Mucosa of rectum (tissue), 2 donors: Measurements from ENCODE around the gene PARS2.

Source experiments
- H3K27ac ChIP-seq, 2 donors: one replicate each; pipeline ENCODE4 v1.7.0; 2013; ENCODE audit warnings: inconsistent platforms in 2 of 2, low read depth in 2 of 2, low read length in 2 of 2
- H3K27me3 ChIP-seq, 2 donors: one replicate each; pipeline ENCODE4 v1.7.0; 2013; ENCODE audit warnings: low read length in 2 of 2; ENCODE audit not compliant: control insufficient read depth in 2 of 2, insufficient read depth in 2 of 2
- H3K36me3 ChIP-seq, 2 donors: one replicate each; pipeline ENCODE4 v1.7.0; 2013; ENCODE audit warnings: low read length in 2 of 2; ENCODE audit not compliant: control insufficient read depth in 2 of 2, insufficient read depth in 2 of 2
- H3K4me1 ChIP-seq, 2 donors: one replicate each; pipeline ENCODE4 v1.7.0; 2013; ENCODE audit warnings: low read length in 2 of 2, mild to moderate bottlenecking in 1 of 2; ENCODE audit not compliant: control insufficient read depth in 2 of 2, insufficient read depth in 2 of 2
- H3K4me3 ChIP-seq, 2 donors: one replicate each; pipeline ENCODE4 v1.7.0; 2013; ENCODE audit warnings: low read length in 2 of 2
- H3K9ac ChIP-seq, 2 donors: one replicate each; pipeline ENCODE4 v1.7.0; 2013; ENCODE audit warnings: low read length in 2 of 2, low read depth in 1 of 2, mild to moderate bottlenecking in 1 of 2
- H3K9me3 ChIP-seq, 2 donors: one replicate each; pipeline ENCODE4 v1.7.0; 2013; ENCODE audit warnings: low read length in 2 of 2; ENCODE audit not compliant: control insufficient read depth in 2 of 2
- donor health status: healthy.
- donor health status: Normal muscosa, but diverticular disease.

The PARS2 gene

DNA sequence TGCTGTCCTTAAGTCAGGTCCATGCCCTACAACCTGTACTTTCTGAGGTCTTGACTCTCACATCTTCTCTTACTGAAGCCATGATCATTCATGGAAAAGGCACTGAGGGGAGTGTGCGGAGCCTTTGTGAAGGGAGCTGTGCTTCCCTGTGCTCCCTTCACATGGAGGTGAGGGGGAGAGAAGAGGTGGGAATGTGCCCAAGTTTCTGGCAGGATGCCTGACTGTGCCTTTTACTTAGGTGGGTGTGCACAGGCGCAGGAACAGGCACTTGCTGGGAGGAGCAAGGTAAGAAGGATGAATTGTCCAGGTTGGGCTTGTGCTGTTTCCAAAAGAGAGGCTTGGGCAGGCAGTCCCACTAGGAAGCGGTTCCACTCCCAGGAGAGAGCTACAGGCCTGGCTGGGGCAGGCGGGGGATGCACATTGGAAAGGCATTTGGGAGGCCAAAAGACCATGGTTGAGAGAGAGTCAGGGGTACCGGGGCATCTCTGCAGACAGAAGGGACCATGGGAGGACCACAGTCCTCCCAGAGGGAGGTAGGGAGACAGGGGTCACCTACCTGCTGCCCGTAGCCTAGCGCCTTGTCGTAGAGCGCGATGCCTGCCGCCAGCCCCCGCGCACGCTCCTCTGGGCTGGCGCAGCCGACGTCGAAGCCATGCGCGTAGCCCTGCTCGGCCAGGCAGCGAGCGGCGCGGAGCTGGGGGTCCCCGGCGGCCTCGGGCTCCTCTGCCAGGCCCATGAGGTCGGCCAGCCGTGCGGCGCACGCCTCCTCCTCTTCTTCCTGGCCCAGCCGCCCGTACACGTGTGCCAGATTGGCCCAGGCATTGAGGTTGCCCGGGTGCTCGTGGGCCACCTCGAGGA, 35.9 kb upstream of the PARS2 start:
- peaks cover 66 to 69% of the 10 kb centered on the region in 2 donors for H3K4me1 ChIP-seq

DNA sequence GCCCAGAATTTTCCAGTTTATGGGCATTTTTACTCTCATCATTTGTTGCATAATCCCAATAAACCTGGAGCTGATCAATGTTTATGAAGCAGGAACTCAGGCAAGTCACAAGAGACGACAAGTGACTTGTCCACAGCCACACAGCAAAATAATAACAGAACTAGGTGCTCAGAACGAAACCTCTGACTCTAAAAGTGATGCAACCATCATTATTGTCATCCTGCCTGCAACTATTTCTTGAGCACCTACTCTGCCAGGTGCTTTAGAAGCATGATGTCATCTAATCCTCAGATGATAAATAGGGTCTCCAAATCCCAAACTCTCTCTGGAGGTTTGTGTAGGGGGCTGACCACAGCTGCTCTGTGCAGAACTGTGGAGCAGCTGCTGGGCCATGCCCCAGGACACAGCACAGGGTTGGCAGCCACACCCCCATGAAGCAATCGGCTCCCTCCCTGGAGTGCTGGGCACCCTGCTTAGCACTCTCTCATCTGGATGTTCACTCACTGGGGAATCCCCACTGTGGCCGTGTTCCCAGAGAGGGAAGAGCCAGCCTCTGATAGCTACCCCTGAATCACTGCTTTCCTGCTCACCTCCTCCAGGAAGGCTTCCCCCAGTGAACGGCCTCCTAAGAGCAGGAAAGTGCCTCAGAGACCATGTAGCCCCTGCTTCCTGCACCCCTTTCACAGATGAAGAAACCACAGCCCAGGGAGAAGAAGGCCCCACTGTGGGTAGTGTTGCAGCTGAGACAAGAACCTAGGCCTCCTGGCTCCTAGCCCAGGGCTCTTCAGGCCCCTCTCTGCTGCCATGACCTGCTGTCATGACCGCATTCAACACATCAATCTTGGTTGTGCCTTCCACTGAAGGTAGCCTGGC, 34.7 kb upstream of the PARS2 start:
- Histone ChIP-seq H3K27me3 (no peaks in the 10 kb centered on the region), H3K9me3 (no peaks in the 10 kb centered on the region), H3K27ac (peak overlapping the region; percentile 85 to 90), H3K4me3 (peak overlapping the region; percentile 73 to 87), H3K9ac (peak overlapping the region; percentile 82 to 86), H3K36me3 (peaks cover 0 to 4% of the 10 kb centered on the region in 2 donors), H3K4me1 (peaks cover 68 to 73% of the 10 kb centered on the region in 2 donors)

More for the DNA sequence above, 35.9 kb upstream of the PARS2 start:
- Histone ChIP-seq H3K4me3 (peak overlapping the region; percentile 73 to 87), H3K9me3 (no peaks in the 10 kb centered on the region), H3K9ac (peak overlapping the region; percentile 82 to 86), H3K27ac (peak overlapping the region; percentile 85 to 90), H3K27me3 (no peaks in the 10 kb centered on the region), H3K36me3 (peaks cover 0 to 4% of the 10 kb centered on the region in 2 donors)

DNA sequence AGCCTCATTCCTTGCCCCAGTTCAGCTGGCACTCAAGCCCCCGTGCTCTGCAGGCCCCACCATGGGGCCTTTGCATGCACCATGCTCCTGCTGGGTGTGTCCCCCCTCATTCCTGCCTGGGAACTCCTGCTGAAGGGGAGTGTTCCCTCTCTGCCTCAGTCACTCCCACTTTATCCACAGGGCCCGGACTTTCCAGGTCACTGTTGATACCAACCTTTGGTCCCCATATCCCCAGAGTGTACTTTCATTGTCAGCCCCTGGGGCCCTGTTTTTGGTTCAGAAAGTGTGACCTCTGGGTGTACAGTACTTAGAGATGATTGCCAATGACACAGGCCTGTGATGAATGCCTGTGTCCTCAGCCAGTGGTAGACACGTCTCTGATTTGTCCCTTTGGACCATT, 33.9 kb upstream of the PARS2 start:
- H3K27me3 ChIP-seq, result no peaks in the 10 kb centered on the region
- peak overlapping the region in 1 of 2 donors; percentile 39 for H3K9ac ChIP-seq
- no peaks in the 10 kb centered on the region for H3K9me3 ChIP-seq
- H3K4me1 ChIP-seq, result peaks cover 71 to 81% of the 10 kb centered on the region in 2 donors
- H3K36me3 ChIP-seq, result peaks cover 0 to 7% of the 10 kb centered on the region in 2 donors
- H3K27ac ChIP-seq, result peak overlapping the region; percentile 85 to 90
- peak overlapping the region; percentile 36 to 87 for H3K4me3 ChIP-seq

DNA sequence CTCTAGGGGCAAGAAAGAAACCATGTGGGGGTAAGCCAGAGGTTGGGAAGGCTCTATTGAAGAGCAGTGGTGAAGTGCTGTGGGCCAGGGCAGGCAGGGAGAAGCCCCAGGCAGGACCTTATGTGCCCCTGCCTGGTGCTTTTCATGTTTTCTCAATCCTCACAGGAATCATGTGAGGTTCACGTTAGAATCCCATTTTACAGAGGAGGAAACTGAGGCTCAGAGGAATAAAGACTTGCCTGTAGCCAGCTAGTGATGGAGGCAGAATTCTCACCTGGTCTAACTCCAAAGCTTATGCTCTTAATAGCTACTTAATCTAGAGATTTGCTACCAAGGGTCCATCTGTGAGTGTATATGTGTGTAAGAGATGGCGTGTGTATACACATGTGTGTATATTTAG, 32.6 kb upstream of the PARS2 start:
- H3K27ac ChIP-seq, result peak overlapping the region; percentile 92 to 95
- H3K9ac ChIP-seq, result peak overlapping the region; percentile 34 to 54
- H3K4me3 ChIP-seq, result peak overlapping the region in 1 of 2 donors; percentile 22
- H3K9me3 ChIP-seq, result no peaks in the 10 kb centered on the region
- H3K4me1 ChIP-seq, result peaks cover 75 to 85% of the 10 kb centered on the region in 2 donors
- peaks cover 3 to 7% of the 10 kb centered on the region in 2 donors for H3K36me3 ChIP-seq
- H3K27me3 ChIP-seq, result no peaks in the 10 kb centered on the region

DNA sequence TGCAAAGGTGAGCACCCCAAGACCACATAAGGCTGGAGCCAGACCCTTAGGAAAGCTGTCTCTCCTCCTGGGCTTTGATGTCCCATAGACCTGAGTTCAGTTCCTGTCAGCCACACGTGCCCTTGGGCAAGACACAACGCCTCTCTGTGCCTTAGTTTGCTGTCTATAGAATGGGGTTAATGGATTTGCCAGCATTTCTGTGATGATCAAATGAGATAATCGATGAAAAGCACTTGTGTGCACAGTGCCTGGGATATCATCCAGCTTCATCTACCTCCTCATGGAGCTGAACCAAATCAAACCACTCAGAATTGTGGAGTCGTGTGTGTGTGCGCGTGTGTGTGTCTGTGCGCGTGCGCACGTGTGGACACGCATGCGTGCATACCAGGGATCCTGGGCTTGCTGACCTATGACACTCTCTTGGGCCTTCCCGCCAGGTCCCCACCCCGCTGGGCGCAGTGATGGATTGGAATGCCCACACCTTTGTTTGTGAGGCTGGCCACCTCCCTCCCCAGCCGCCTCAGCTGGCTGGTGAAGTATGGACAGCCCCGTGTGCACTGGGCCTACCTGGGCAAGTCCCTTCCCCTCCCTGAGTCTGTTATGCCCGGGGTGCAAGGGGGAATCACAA, 31.6 kb upstream of the PARS2 start:
- peaks cover 3 to 15% of the 10 kb centered on the region in 2 donors for H3K36me3 ChIP-seq
- peak overlapping the region; percentile 92 to 95 for H3K27ac ChIP-seq
- H3K4me3 ChIP-seq, result peak overlapping the region; percentile 41
- H3K27me3 ChIP-seq, result no peaks in the 10 kb centered on the region
- peak overlapping the region; percentile 41 to 68 for H3K9ac ChIP-seq
- peaks cover 0 to 3% of the 10 kb centered on the region in 2 donors for H3K9me3 ChIP-seq
- H3K4me1 ChIP-seq, result peaks cover 68 to 76% of the 10 kb centered on the region in 2 donors

DNA sequence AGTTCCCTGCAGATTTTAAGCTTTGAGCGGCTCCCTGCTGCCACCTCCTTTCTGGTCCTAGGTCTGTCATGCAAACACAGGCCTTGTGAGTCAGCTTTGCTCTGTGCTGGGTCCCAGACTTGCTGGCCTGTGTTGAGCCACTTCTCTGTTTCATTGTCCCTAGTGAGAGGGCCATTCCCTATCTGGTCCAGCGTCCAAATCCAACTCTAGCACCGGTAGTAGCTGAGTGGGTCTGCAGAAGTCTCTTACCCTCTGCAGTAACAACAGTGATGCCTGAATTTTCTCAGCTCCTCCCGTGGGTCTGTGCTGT, 31.0 kb upstream of the PARS2 start:
- Histone ChIP-seq H3K9me3 (peaks cover 0 to 3% of the 10 kb centered on the region in 2 donors), H3K4me1 (peaks cover 68 to 69% of the 10 kb centered on the region in 2 donors), H3K36me3 (peaks cover 6 to 18% of the 10 kb centered on the region in 2 donors), H3K27ac (peak overlapping the region; percentile 92 to 95), H3K4me3 (peak overlapping the region; percentile 41), H3K27me3 (no peaks in the 10 kb centered on the region), H3K9ac (peak overlapping the region; percentile 68)

DNA sequence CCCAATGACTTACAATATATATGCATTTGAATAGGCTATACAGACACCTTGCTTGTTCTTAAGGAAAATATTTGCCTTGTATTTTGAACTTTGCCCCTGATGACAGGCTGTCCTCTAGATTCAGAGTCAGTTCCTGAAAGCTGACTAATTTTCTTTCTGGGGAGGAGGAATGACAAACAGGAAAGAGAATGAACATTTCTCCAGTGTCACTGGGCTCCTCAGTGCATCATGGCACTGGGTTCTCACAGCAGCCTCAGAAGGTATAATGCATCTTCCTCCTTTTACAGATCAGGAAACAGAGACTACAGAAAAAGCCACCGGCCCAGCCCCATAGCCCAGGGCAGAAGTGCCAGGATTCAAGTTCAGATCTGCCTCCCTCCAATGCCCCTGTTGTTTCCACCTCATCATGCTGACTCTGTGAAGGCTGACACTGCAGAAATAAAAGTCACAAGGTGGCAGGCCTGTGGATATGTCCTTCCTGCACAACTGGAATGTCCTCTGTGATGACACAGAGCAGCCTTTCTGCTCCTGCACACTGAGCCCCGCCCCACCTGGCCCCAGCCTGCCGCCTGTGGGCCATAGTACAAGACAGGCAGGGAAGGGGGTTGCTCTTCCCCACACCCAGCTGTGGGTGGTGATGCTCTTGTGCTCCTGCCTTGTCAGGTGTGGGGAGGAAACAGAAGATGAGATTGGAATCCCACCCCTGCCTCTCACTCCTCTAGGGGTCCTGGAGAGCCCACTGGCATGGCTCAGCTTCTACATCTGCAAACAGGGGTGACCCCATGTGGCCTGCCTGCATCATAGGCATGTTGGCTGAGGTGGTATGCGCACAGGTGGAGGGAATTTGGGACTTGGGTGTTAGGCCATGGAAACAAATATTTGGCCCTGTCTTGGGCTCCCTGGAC, 30.4 kb upstream of the PARS2 start:
- H3K9ac ChIP-seq, result peak overlapping the region; percentile 68
- H3K4me1 ChIP-seq, result peaks cover 62 to 63% of the 10 kb centered on the region in 2 donors
- H3K27ac ChIP-seq, result peak overlapping the region; percentile 92 to 95

DNA sequence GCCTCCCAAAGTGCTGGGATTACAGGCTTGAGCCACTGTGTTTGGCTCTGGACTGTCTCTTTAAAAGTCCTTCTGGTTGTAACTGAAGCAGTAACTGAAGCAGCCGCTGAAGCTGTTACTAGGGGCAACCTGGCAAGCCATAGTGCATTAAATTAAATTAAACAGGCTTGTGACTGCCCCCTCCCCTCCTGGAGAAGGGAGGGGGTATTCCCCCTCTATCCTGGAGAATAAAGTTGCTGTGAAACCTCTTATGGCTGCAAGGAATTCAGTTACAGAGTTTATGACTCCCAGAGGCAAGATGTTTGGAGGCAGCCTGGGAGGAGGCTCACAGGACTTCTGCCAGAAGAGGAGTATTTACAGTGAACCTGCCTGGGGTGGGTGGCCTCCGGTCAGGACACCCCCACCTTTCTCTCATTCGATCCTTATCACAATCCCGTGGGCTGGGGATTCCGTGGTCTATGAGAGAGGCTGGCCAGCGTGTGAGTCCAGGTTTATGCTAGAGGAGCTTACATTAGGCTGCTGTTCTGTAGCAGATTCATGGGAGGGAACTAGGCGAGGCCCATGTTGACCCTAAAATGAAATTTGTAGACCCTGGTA, 28.5 kb upstream of the PARS2 start:
- Histone ChIP-seq H3K27ac (peak overlapping the region; percentile 92 to 95), H3K36me3 (peaks cover 18 to 32% of the 10 kb centered on the region in 2 donors), H3K9me3 (peaks cover 0 to 3% of the 10 kb centered on the region in 2 donors), H3K27me3 (no peaks in the 10 kb centered on the region), H3K9ac (no peak overlapping the region), H3K4me1 (peaks cover 43 to 45% of the 10 kb centered on the region in 2 donors), H3K4me3 (no peak overlapping the region)

More for the DNA sequence above, 30.4 kb upstream of the PARS2 start:
- Histone ChIP-seq H3K36me3 (peaks cover 11 to 24% of the 10 kb centered on the region in 2 donors), H3K4me3 (peak overlapping the region; percentile 41), H3K27me3 (no peaks in the 10 kb centered on the region), H3K9me3 (peaks cover 0 to 3% of the 10 kb centered on the region in 2 donors)
